LoVo (cell line): ENCODE results near the gene AHCTF1.
"Not testable (repeated sequence)": the region's sequence is repeated elsewhere in the genome, so short reads cannot be mapped to it uniquely, and the experiment has no call there.

Source experiments
- DNase-seq: peaks from one replicate; pipeline ENCODE4 v3.0.0-alpha.2; 2016; ENCODE audit warnings: low spot score

AHCTF1 gene

GRCh38 chr1:246836209-246836966 is 95.4 kb downstream of the AHCTF1 start:
- DNase-seq, result no peak

GRCh38 chr1:246831543-246831942 is 100.2 kb downstream of the AHCTF1 start:
- DNase-seq, result no peak

- no peak for DNase-seq
These were observed 102.9 kb downstream of the AHCTF1 start for GRCh38 chr1:246828818-246829217.

DNA sequence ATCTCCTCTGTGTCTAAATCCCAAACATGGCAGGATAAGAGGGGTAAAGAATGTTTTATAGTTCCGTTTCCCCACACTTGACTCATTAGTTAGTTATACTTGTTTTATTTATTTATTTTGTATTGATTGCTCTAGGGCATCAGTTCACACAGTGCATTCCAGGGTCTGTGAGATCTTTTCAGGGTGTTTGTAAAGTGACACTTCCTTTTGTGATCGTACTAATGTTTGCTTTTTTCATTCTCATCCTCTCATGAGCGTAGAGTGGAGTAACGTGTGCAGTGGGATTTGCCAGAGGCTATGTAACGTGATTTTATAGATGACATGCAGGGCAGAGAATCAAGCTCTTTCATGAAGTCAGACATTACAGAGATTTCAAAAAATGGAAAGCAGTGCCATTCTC is 104.4 kb downstream of the AHCTF1 start:
- DNase-seq, result no peak

GRCh38 chr1:246825557-246826175 is 106.1 kb downstream of the AHCTF1 start:
- no peak for DNase-seq

DNA sequence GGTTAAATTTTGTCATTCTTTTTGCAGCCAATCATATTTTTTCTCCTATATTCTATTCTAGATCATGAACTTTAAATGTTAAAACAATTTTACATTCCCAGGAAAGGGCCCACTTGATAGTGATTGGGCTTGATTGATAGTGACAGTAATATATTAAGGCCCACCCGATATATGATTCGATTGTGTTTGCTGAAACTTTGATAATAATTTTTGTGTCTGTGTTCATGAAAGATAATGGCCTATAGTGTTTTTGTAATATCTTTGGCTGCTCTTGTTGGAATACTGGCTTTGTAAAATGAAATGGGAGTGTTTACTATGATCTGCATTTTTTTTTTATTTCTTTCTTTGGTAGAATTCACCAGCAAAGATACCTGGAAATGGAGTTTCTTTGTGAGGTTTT is 107.2 kb downstream of the AHCTF1 start:
- DNase-seq, result no peak

DNA sequence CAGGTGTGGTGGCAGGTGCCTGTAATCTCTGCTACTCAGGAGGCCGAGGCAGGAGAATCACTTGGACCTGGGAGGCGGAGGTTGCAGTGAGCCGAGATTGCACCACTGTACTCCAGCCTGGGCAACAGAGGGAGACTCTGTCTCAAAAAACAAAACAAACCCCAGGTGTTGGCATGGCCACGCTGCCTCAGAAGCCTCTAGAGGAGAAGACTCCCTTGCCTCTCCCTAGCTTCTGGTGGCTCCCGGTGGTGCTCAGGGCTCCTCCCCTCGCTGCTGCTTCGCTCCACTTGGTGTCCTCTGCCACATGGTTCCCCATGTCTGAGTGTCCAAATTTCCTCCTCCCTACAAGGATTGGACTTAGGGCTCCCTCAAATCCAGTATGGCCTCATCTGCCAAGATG is 109.6 kb downstream of the AHCTF1 start:
- not testable (repeated sequence) for DNase-seq

DNA sequence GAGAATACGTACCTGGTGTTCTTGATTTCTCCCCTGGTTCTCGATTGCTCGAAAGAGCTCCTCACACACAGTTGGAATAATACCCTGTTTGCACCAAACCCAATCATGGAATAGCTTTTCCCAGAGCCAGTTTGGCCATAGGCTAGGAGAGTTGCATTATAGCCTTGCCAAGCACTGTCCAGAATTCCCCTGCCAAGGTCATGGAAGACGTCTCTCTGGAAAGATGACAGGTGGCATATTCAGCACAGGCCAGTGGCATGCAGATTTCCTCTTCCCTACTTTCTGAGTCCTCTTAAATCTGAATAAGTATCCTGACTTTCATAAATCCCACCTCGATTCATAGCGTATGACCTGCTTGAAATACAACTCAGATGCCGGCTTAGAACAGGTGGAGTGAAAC is 111.1 kb downstream of the AHCTF1 start:
- DNase-seq, result no peak

- DNase-seq, result not testable (repeated sequence)
These were observed 114.0 kb downstream of the AHCTF1 start for GRCh38 chr1:246817778-246818177.

GRCh38 chr1:246815693-246816270 is 116.0 kb downstream of the AHCTF1 start:
- DNase-seq, result no peak

GRCh38 chr1:246814890-246815289 is 116.9 kb downstream of the AHCTF1 start:
- no peak for DNase-seq

DNA sequence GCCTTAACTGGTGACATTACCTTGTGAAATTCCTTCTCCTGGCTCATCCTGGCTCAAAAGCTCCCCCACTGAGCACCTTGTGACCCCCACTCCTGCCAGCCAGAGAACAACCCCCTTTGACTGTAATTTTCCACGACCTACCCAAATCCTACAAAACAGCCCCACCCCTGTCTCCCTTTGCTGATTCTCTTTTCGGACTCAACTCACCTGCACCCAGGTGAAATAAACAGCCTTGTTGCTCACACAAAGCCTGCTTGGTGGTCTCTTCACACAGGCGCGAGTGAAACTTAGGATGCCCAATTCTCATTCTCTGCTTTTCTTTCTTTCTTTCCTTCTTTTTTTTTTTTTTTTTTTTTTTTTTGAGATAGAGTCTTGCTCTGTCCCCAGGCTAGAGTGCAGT is 118.4 kb downstream of the AHCTF1 start:
- DNase-seq, result not testable (repeated sequence)

DNA sequence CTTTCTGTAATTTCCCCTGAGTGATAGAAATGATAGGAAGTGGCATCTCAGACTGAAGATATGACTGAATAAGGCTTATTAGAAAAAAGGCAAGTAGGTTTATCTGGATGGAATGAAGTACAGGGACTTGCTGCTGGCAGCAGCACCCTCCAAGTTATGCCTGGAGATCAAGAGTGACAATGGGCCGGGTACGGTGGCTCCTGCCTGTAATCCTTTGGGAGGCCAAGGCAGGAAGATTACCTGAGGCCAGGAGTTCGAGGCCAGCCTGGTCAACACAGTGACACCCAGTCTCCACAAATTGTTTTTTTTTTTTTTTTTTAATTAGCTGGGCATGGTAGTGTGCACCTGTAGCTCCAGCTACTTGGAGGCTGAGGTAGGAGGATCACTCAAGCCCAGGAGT is 119.8 kb downstream of the AHCTF1 start:
- DNase-seq, result no peak

DNA sequence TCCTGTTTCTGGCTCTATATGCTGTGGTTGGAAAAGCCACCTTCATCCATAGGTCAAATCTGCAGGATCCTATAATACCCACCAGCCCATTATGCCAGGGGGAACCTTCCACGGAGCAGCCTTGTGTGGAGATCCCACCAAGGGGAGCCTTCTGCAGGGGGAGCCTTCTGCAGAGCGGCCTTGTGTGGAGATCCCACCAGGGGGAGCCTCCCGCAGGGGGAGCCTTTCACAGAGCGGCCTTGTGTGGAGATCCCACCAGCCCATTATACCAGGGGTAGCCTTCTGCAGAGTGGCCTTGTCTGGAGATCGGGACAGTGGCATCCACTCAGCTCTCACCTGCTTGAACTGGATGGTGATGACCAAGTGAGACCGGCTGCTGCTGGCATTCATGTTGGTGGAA is 122.3 kb downstream of the AHCTF1 start:
- no peak for DNase-seq

DNA sequence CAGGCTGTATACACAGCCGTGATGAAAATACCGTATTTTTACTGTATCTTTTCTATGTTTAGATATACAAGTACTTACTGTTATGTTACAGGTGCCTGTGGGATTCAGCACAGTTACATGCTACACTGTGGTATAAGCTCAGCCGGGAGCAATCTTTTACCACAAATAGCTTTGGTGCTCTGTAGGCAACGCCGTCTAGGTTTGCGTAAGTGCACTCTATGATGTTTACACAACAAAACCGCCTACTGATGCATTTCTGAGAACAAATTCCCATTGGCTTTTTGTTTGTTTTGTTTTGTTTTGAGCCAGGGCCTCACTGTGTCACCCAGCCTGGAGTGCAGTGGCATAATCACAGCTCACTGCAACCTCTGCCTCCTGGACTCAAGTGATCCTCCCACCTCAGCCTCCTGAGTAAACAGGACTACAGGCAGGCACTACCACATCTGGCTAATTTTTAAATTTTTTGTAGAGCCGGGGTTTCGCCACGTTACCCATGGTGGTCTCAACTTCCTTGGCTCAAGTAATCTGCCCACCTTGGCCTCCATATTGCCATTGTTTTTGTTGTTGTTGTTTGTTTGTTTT is 126.5 kb downstream of the AHCTF1 start:
- DNase-seq, result no peak

DNA sequence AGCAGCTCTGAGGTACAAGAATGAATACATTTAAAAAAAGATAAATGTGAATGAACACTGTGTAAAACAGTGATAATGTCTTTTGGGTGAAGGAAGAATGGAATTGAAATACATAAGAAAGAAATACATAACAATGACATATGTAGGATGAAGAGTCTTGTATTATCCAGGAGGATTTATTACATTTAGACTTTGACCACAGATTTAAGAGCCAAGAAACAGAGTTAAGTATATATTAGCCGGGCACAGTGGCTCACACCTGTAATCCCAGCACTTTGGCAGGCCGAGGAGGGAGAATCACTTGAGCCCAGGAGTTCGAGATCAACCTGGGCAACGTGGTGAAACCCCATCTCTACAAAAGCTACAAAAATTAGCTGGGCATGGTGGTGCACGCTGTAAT is 127.9 kb downstream of the AHCTF1 start:
- no peak for DNase-seq

GRCh38 chr1:246803373-246803772 is 128.4 kb downstream of the AHCTF1 start:
- no peak for DNase-seq

GRCh38 chr1:246801241-246802020 is 130.3 kb downstream of the AHCTF1 start:
- DNase-seq, result no peak

DNA sequence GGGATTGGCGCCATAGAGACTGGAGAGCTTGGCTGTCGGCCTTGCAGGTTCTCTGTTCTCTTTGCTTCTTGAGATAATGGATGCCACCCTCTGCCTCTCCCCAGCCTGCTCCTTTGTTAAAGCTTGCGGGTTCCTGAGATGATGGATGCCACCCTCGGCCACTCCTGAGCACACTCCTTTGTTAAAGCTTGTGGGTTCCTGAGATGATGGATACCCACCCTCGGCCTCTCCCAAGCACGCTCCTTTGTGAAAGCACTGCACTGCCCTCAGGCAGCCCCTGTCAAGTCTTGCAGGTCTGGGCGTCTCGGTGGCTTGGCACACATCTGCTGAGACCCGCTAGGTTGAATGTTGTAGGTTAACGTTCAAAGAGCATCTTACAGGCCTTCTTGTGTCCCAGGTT is 131.0 kb downstream of the AHCTF1 start:
- no peak for DNase-seq

DNA sequence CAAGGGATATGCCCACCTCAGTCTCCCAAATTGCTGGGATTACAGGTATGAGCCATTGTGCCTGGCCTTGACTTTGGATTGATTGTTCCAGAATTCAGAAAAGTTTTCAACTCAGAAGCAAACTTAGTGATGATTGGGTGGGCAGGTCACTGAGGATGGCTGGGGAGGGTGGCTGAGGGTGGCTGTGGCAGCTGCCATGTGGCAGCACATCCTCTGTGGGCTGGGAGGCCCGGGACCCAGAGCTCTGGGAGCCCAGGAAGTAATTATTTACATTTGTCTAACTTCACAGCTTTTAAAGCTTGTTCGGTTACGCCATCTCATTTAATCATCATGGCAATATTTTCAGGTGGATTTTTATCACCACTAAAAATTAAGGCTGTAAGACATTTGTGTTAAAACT is 131.4 kb downstream of the AHCTF1 start:
- DNase-seq, result no peak

GRCh38 chr1:246798606-246799496 is 132.9 kb downstream of the AHCTF1 start:
- DNase-seq, result no peak
